ENCODE measurements around the gene MGLL.

MGLL gene

GRCh38 chr3:127777332-127777731, 45.0 kb downstream of the MGLL start:
- no peak overlapping the region for H3K18ac ChIP-seq (ENCODE audit: low read length)
- H2AFZ ChIP-seq (ENCODE audit: insufficient read depth, low read length, poor library complexity) = no peak overlapping the region
- no peak overlapping the region for H3K14ac ChIP-seq (ENCODE audit: low read length)
- H3K36me3 ChIP-seq (ENCODE audit: control insufficient read depth in 1 of 2, insufficient read depth in 2 of 2, low read length in 2 of 2) = no peaks in the 10 kb centered on the region
- H3K4ac ChIP-seq (ENCODE audit: low read depth, low read length) = no peak overlapping the region
- peaks cover 5% of the 10 kb centered on the region for H3K79me1 ChIP-seq (ENCODE audit: low read length)
- WGBS (ENCODE audit: extremely low coverage, insufficient coverage, insufficient read length) = no CpG with 5 or more reads among the region's 1 CpG
- H4K12ac ChIP-seq (ENCODE audit: low read depth, low read length) = no peak overlapping the region
- H3K9ac ChIP-seq (ENCODE audit: low read length) = no peak overlapping the region
- H2BK12ac ChIP-seq (ENCODE audit: low read length) = no peak overlapping the region
- H4K91ac ChIP-seq (ENCODE audit: low read depth, low read length) = no peak overlapping the region
- H3K27ac ChIP-seq (ENCODE audit: low read depth, low read length) = no peak overlapping the region
- no peak overlapping the region for H3K4me2 ChIP-seq (ENCODE audit: low read length)
- H4K8ac ChIP-seq (ENCODE audit: low read depth, low read length) = no peak overlapping the region
- H2BK120ac ChIP-seq (ENCODE audit: insufficient read depth, low read length, poor library complexity) = no peak overlapping the region
- H3K79me2 ChIP-seq (ENCODE audit: control insufficient read depth, insufficient read depth, low read length, poor library complexity) = no peaks in the 10 kb centered on the region
- no peak overlapping the region for H3K4me3 ChIP-seq (ENCODE audit: low read depth, low read length)
- H3K23ac ChIP-seq (ENCODE audit: low read length) = no peak overlapping the region
- no peaks in the 10 kb centered on the region for H3K27me3 ChIP-seq (ENCODE audit: insufficient read depth, low read length)
- no peak overlapping the region for H2BK5ac ChIP-seq (ENCODE audit: low read depth, low read length, poor library complexity)
- peaks cover 1% of the 10 kb centered on the region for H3K9me3 ChIP-seq (ENCODE audit: insufficient read depth, low read depth, low read length)
- DNase-seq = no peak
- H3K4me1 ChIP-seq (ENCODE audit: control insufficient read depth in 1 of 2, insufficient read depth in 2 of 2, low read length in 2 of 2) = peaks cover 11 to 14% of the 10 kb centered on the region in 2 experiments
- no peak overlapping the region for H2AK5ac ChIP-seq (ENCODE audit: low read length)

- Histone ChIP-seq H3K14ac (ENCODE audit: low read length) (no peak overlapping the region), H3K18ac (ENCODE audit: low read length) (no peak overlapping the region), H3K9me3 (ENCODE audit: insufficient read depth, low read depth, low read length) (peaks cover 3% of the 10 kb centered on the region), H3K4me2 (ENCODE audit: low read length) (no peak overlapping the region), H2BK12ac (ENCODE audit: low read length) (no peak overlapping the region), H4K12ac (ENCODE audit: low read depth, low read length) (no peak overlapping the region), H3K36me3 (ENCODE audit: control insufficient read depth in 1 of 2, insufficient read depth in 2 of 2, low read length in 2 of 2) (no peaks in the 10 kb centered on the region), H3K23ac (ENCODE audit: low read length) (no peak overlapping the region), H4K8ac (ENCODE audit: low read depth, low read length) (no peak overlapping the region), H3K27ac (ENCODE audit: low read depth, low read length) (no peak overlapping the region), H2AFZ (ENCODE audit: insufficient read depth, low read length, poor library complexity) (no peak overlapping the region), H2BK120ac (ENCODE audit: insufficient read depth, low read length, poor library complexity) (no peak overlapping the region), H4K91ac (ENCODE audit: low read depth, low read length) (no peak overlapping the region), H3K9ac (ENCODE audit: low read length) (no peak overlapping the region), H3K79me2 (ENCODE audit: control insufficient read depth, insufficient read depth, low read length, poor library complexity) (no peaks in the 10 kb centered on the region), H3K79me1 (ENCODE audit: low read length) (no peaks in the 10 kb centered on the region), H3K27me3 (ENCODE audit: insufficient read depth, low read length) (no peaks in the 10 kb centered on the region), H2AK5ac (ENCODE audit: low read length) (no peak overlapping the region), H3K4me1 (ENCODE audit: control insufficient read depth in 1 of 2, insufficient read depth in 2 of 2, low read length in 2 of 2) (peaks cover 3 to 6% of the 10 kb centered on the region in 2 experiments), H3K4ac (ENCODE audit: low read depth, low read length) (no peak overlapping the region), H3K4me3 (ENCODE audit: low read depth, low read length) (no peak overlapping the region), H2BK5ac (ENCODE audit: low read depth, low read length, poor library complexity) (no peak overlapping the region)
- WGBS (ENCODE audit: extremely low coverage, insufficient coverage, insufficient read length) = no CpG with 5 or more reads among the region's 10 CpGs
- peak in 1 of 2 donors; percentile 48 for DNase-seq
These were observed 46.0 kb downstream of the MGLL start for GRCh38 chr3:127776347-127776746.

GRCh38 chr3:127775398-127776109, 46.8 kb downstream of the MGLL start:
- no peak overlapping the region for H2BK5ac ChIP-seq (ENCODE audit: low read depth, low read length, poor library complexity)
- no peak overlapping the region for H3K18ac ChIP-seq (ENCODE audit: low read length)
- no peak overlapping the region for H2BK12ac ChIP-seq (ENCODE audit: low read length)
- no peak overlapping the region for H2BK120ac ChIP-seq (ENCODE audit: insufficient read depth, low read length, poor library complexity)
- peaks cover 3 to 8% of the 10 kb centered on the region in 2 experiments for H3K4me1 ChIP-seq (ENCODE audit: control insufficient read depth in 1 of 2, insufficient read depth in 2 of 2, low read length in 2 of 2)
- H3K27me3 ChIP-seq (ENCODE audit: insufficient read depth, low read length) = no peaks in the 10 kb centered on the region
- no peaks in the 10 kb centered on the region for H3K79me1 ChIP-seq (ENCODE audit: low read length)
- H3K4me3 ChIP-seq (ENCODE audit: low read depth, low read length) = no peak overlapping the region
- WGBS (ENCODE audit: extremely low coverage, insufficient coverage, insufficient read length) = no CpG with 5 or more reads among the region's 17 CpGs
- H3K79me2 ChIP-seq (ENCODE audit: control insufficient read depth, insufficient read depth, low read length, poor library complexity) = no peaks in the 10 kb centered on the region
- H3K27ac ChIP-seq (ENCODE audit: low read depth, low read length) = no peak overlapping the region
- H4K8ac ChIP-seq (ENCODE audit: low read depth, low read length) = no peak overlapping the region
- peaks cover 3% of the 10 kb centered on the region for H3K9me3 ChIP-seq (ENCODE audit: insufficient read depth, low read depth, low read length)
- H3K4me2 ChIP-seq (ENCODE audit: low read length) = no peak overlapping the region
- no peak overlapping the region for H3K14ac ChIP-seq (ENCODE audit: low read length)
- H2AK5ac ChIP-seq (ENCODE audit: low read length) = no peak overlapping the region
- H3K36me3 ChIP-seq (ENCODE audit: control insufficient read depth in 1 of 2, insufficient read depth in 2 of 2, low read length in 2 of 2) = no peaks in the 10 kb centered on the region
- no peak overlapping the region for H3K9ac ChIP-seq (ENCODE audit: low read length)
- H4K12ac ChIP-seq (ENCODE audit: low read depth, low read length) = no peak overlapping the region
- H3K23ac ChIP-seq (ENCODE audit: low read length) = no peak overlapping the region
- DNase-seq = peak; percentile 39 to 52
- H2AFZ ChIP-seq (ENCODE audit: insufficient read depth, low read length, poor library complexity) = no peak overlapping the region
- H4K91ac ChIP-seq (ENCODE audit: low read depth, low read length) = no peak overlapping the region
- no peak overlapping the region for H3K4ac ChIP-seq (ENCODE audit: low read depth, low read length)

- Histone ChIP-seq H3K36me3 (ENCODE audit: control insufficient read depth in 1 of 2, insufficient read depth in 2 of 2, low read length in 2 of 2) (no peaks in the 10 kb centered on the region), H3K27me3 (ENCODE audit: insufficient read depth, low read length) (no peaks in the 10 kb centered on the region), H3K4me1 (ENCODE audit: control insufficient read depth in 1 of 2, insufficient read depth in 2 of 2, low read length in 2 of 2) (peaks cover under 1 to 6% of the 10 kb centered on the region in 2 experiments), H2AFZ (ENCODE audit: insufficient read depth, low read length, poor library complexity) (no peak overlapping the region), H3K4me3 (ENCODE audit: low read depth, low read length) (no peak overlapping the region), H3K14ac (ENCODE audit: low read length) (no peak overlapping the region), H2BK120ac (ENCODE audit: insufficient read depth, low read length, poor library complexity) (no peak overlapping the region), H3K9ac (ENCODE audit: low read length) (no peak overlapping the region), H4K91ac (ENCODE audit: low read depth, low read length) (no peak overlapping the region), H2BK5ac (ENCODE audit: low read depth, low read length, poor library complexity) (no peak overlapping the region), H3K9me3 (ENCODE audit: insufficient read depth, low read depth, low read length) (peaks cover 3% of the 10 kb centered on the region), H3K4ac (ENCODE audit: low read depth, low read length) (no peak overlapping the region), H3K79me1 (ENCODE audit: low read length) (no peaks in the 10 kb centered on the region), H3K4me2 (ENCODE audit: low read length) (no peak overlapping the region), H3K23ac (ENCODE audit: low read length) (no peak overlapping the region), H3K27ac (ENCODE audit: low read depth, low read length) (no peak overlapping the region), H3K79me2 (ENCODE audit: control insufficient read depth, insufficient read depth, low read length, poor library complexity) (no peaks in the 10 kb centered on the region), H2BK12ac (ENCODE audit: low read length) (no peak overlapping the region), H2AK5ac (ENCODE audit: low read length) (no peak overlapping the region), H3K18ac (ENCODE audit: low read length) (no peak overlapping the region), H4K8ac (ENCODE audit: low read depth, low read length) (no peak overlapping the region), H4K12ac (ENCODE audit: low read depth, low read length) (no peak overlapping the region)
- DNase-seq = no peak
- no CpG with 5 or more reads among the region's 6 CpGs for WGBS (ENCODE audit: extremely low coverage, insufficient coverage, insufficient read length)
These were observed 47.7 kb downstream of the MGLL start for GRCh38 chr3:127774647-127775046.

All from trophoblast cell (in vitro differentiated cells and primary cell).